Nucleus accumbens (tissue), 56 donors: Measurements from ENCODE around the gene SSBP2.

ENCODE experiments used
- DNase-seq, 56 donors: peaks; one replicate each; lab custom pipeline; 2025; lab: John Stamatoyannopoulos, UW

SSBP2 gene

DNA sequence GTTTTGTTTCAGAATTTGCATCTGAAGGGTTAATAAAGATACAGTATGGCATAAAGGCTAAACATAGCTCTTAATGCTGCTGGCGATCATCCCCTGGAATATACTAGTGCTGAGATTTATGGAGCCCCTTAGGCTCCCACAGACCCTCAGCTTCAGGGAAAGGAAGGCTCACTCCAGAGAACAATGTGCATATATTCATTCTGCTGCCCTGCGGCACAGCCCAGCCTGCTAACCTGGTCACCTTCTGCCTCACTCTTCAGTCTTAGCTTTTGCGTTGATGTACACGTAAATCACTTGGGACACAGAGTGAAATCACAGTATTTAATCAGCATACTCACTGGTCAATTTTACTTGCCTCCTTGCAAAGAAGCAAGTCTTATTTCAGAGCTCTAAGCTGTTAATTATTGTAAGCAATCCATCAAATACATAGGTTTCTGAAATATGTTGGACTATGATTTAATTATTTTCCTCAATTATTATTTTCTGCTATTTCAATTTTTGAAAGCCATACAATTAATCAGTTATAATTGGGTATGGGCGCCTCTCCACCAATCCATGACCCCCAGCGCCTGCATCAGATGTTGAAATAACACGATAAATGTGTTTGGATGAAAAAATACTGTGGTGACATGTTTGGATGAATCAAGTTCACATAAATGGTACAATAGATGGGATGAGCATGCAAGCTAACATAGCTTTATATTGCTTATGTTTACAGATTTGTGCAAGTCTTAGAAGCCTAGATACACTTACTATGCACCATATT, 345.6 kb downstream of the SSBP2 start:
- no peak for DNase-seq

DNA sequence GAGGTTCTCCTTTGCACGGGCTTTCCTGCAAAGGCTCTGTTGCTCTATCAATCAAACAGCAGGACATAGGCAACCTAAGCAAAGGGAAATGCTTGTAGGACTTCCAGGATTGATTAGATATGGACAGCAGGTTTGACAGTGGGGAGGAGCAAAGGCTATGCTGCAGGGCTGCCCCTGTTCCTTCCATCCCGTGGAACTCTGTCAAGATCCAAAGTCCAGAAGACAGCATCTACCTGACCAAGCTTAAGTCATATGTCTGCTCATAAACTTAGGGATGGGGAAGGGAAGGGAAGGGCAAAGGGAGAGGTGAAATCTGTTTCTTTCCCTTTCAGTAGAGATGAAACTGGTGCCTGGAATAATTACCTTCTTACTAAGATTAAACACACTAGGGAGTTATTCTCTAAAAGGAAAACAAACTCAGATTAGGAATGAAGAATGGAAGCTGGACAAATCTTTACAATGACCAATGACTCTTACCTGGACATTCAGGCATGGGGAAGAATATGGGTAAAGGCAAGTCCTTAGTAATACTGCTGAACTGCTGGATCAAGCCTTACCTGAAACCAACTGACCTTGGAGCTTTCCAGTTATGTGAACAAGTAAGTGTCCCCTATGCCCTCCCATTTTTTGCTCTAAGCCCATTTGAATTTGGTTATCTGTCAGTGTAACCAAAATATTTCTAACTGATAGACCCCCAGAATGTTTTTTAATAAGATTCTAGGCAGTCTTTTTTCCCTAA, 348.5 kb downstream of the SSBP2 start:
- no peak for DNase-seq

DNA sequence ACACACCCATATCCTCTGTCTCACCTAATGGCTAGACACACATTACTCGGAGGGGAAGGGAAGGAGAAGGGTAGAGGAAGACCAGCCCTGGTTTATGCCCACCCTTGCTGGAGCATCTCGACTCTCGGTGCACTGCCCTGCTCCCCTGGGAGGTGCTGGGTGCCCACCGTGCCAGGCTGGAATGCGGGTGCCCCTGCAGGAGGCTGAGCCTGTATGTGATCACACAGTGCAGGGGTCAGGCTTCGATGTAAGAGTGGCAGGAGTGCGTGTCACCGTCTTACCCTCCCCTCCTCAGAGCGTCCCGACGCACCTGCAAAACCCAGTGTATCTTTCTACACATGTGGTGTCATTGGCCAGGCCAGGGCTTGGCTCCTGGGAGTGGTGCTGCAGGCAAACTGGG, 349.6 kb downstream of the SSBP2 start:
- no peak for DNase-seq

DNA sequence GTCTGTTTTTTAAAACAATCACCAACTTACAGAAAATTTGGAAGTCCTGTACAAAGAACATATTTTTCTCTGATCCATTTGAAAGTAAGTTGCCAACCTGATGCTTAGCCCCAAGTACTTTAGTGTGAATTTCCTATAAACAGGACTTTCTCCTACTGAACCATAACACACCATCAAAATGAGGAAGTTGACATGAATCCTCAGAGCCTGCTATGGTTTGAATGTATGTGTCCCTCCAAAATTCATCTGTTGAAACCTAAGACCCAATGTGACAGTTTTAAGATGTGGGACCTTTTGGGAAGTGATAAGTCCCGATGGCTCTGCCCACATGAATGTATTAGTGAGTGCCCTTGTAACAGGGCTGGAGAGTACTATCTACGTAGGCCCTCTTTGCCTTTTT, 350.5 kb downstream of the SSBP2 start:
- DNase-seq, result no peak

DNA sequence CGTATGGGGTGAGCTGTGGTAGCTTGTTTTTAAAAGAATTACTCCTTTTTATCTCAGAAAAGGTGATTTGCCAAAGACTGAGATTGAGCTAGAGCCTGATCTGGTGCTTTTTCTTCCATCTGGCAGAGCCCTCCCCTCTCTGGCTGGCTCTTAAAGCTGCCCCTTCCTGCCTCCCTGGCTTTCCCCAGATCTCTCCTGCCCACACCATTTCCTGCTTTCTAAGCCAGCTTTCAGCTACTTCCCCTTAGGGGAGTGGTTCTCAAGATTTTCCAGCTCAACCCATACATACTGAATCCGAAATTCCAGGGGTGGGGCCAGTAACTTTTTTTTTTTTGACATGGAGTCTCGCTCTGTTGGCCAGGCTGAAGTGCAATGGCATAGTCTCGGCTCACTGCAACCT, 352.2 kb downstream of the SSBP2 start:
- DNase-seq, result no peak

DNA sequence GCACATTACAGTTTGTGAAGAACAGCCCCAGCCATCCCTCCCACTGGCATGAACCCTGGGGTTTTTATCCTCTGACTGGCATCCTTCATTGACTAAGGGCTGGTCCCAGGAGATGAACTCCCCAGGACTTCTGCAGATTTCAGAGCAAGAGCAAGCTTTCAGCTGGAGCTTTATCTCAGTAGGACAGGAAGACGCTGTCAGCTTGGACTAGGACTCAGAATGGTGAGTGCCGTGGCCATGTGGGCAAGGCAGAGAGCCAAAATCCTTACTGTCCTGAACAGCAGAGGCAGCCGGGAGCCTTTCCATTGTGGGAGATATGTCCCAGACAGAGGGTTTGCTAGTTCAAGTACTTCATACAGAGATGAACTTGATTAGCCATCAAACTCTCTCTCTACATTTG, 353.7 kb downstream of the SSBP2 start:
- DNase-seq, result peak in 2 of 56 donors; percentile 2 to 3

DNA sequence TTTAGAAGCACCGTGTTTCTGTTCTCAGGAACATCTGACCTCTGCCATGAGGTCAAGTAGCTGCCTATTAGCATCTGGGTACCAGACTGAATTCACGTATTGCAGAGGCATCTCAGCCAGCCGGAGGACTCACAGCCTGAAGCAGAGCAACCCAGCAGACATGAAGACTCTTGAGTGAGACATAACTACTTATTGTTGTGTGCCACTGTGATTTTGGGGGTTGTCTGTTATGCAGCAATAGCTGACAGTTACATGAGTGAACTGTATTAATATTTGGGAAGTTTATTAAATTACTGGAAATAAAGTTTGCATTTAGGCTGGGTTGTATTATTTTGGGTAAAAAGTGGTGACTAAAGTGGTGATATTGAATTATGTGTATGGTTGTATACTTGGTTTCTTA, 355.6 kb downstream of the SSBP2 start:
- DNase-seq, result no peak

DNA sequence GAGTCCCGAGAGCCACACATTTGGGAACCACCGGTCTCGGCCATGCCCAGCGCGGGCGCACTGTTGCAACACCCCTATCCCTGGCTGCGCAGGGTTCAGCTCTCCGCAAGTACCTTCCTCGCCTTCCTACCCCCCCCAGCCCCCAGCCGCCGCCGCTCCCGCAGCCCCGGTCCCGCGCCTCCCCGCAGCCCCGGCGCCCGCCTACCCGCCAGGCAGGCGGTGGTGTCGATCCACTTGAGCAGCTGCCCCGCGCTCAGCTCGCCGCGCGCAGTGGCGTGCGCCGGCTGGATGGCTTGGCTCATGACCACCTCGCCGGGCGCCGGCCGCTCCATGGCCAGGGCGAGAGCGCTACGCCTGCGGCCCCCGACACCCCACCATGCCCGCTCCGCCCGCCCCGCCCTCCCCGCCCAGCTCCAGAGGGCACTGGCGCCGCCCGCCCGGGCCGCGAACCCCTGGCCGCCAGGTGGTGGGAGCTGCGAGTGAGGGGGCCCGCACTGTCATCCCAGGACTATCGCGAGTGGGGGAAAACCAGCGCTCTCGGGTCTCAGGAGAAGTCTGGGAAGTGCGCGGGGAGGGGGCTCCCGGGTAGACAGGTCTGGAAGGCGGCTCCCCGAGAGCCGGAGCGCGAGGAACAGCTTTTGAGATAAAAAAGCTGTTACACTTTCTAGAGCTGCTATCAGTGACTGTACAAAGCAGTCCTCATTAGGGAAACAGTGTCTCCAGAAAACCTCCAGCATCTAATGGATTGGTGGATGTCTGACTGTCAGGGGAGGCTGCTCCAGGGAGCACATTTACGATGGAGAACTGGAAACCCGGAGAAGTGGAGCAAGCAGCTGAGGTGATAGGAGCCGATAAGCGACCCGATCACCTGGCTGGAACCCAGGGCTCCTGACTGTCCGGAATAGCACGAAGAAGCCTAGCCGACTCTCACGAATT, 356.8 kb downstream of the SSBP2 start, which contains the start of gene ACOT12:
Gene ACOT12 (minus strand): TSS at position 352 of the 936 bp plus-strand sequence. CDS start 20 bp downstream, at position 332.
- peak in 9 of 56 donors; percentile 2 to 45 (median 32) for DNase-seq

DNA sequence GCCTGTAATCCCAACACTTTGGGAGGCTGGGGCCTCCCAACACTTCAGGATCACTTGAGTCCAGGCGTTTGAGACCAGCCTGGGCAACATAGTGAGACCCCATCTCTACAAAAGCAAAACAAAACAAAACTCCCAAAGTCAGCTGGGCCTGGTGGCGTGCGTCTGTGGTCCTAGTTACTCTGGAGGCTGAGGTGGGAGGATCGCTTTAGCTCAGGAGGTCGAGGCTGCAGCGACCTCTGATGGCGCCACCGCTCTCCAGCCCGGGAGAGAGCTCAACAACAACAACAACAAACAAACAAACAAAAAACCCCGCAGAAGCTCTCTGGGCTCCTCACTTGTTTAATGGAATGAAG, 357.5 kb downstream of the SSBP2 start:
- no peak for DNase-seq

DNA sequence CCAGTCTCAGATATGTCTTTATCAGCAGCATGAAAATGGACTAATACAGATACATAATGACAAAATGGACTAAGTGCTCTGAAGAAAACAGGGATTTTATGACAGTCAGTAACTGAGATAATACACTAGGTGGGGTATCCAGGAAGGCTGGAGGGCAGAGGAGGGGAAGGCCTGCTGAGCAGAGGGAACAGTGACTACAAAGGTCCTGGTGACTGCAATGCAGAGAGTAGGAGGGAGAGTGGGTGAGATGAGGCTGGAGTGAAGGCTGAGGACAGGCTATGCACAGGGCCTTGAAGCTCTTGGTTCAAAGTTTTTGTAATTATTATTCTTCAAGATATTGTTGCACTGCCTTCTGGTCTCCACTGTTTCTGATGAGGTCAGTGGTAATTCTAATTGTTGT, 361.9 kb downstream of the SSBP2 start:
- DNase-seq, result no peak

DNA sequence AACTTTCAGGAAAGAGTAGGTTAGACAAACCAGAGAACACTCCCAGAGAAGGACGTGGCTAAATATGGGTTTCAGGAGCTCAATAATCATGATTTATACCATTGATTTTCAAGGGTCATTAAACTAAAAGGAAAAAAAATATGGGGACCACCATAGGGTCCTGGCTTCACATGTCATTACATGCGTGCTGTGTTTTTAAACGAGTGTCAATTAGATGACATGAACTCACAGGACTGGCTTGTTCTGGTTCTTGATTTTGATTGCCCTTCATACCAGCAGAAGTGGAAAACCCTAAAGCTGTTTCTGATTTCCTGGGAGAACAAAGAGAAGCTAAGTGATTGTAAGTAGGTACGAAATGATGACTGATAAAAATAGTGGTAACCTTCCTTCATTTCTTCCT, 362.7 kb downstream of the SSBP2 start:
- no peak for DNase-seq

DNA sequence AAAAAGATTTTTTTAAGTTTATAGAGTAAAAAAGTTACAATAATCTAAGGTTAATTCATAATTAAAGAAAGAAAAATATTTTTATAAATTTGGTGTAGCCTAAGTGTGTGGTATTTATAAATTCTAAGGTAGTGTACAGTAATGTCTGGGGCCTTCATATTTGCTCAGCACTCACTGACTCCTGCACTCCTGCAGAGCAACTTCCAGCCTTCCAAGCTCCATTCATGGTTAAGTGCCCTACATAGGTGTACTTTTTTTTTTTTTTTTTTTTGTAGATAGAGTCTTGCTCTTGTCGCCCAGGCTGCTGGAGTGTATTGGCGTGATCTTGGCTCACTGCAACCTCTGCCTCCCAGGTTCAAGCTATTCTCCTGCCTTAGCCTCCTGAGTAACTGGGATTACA, 367.0 kb downstream of the SSBP2 start:
- DNase-seq, result no peak

DNA sequence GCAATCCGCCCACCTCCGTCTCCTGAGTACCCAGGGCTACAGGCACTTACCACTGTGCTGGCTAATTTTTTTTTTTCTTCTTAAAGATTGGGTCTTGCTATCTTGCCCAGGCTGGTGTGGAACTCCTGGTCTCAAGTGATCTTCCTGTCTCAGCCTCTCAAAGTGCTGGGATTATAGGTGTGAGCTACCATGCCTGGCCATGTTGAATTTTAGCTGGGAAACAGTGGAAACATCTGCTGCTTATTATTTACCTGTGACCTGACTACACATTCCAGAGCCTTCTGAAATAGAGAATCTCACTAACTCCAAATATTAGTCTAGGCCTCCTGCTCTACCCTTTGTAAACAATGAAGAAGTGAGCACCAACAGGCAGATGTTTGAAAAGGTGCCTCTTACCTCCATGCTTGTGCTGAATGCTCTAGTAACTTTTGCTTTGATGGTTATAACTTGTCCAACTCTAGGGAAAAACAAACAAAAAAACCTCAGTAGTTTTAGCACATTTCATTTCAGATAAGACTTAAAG, 379.5 kb downstream of the SSBP2 start:
- DNase-seq, result no peak

DNA sequence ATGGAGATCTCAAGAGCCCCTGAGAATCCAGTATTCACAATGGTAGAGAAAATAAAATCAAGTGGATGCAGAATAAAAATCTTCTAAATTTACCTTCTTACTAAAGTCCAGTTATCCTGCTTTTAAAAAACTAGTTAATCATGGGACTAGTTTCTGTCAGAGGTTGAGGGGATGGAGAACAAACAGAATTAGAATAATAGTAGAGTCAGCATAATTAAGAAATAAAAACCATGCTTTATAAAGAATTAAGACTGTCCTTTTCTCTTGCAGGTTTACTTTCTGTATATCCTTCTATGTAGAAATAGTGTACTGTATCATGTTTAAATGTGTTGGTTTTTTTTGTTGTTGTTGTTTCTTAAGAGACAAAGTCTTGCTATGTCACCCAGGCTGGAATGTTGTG, 380.0 kb downstream of the SSBP2 start:
- no peak for DNase-seq

DNA sequence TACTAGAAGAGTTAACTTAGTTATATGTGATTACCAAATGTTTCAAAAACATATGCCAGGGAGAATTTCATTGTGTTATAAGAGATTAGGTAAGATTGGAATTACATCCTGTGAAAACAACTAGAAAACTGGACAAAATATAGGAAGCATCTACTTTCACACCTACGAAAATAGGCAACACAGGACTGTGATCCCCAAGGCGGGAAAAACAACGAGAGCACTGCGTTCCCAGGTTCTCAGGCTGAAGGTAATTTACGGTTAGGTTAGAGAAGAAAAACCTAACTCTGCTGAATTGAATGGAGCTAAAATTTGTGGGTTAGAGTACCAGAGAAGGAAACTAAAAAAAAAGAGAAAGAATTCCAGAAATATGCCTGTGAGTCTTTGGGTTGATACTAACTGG, 385.4 kb downstream of the SSBP2 start:
- no peak for DNase-seq

DNA sequence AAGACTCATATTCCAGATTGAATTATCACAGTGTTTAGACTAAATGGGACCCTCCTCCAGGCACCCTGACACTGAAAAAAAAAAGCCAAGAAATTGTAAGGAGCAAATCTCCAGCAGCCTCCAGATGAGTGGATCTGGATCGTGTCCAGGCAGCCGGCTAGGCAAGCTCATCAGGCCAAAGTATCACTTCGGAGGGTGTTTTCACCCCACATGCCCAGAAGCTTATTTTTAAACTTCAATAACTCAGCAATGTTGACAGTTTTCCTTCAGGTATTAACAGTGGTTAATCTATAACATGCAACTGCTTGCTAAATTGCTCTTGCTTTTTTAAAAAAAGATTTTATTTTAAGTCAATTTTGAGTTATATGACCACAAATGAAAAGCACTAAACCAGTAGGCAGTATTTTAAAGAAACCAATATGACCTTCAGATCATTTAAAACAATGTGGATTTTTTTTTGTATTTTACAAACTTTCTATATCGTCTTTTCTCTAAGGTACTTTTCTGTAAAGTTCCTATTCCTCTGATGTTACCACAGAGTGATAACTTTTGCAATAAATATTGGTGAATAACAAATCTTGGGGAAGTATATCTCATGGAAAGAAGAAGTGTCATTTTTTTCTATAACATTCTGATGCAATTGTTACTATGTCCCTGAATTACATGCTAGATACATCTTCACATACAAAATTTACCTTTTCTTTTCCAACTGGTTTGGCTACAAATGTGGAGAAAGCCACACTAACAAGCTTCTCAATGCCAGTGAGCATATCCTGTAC, 387.6 kb downstream of the SSBP2 start:
- DNase-seq, result no peak
